Cerebellar nuclear complex (tissue), 1 donor: Measurements from ENCODE around the gene PCDHA6.
"Not testable (repeated sequence)": the region's sequence is repeated elsewhere in the genome, so short reads cannot be mapped to it uniquely, and the experiment has no call there.

Source experiments
- DNase-seq, 2 experiments: peaks; one replicate each; lab custom pipeline; 2025; lab: John Stamatoyannopoulos, UW

PCDHA6 gene

DNA sequence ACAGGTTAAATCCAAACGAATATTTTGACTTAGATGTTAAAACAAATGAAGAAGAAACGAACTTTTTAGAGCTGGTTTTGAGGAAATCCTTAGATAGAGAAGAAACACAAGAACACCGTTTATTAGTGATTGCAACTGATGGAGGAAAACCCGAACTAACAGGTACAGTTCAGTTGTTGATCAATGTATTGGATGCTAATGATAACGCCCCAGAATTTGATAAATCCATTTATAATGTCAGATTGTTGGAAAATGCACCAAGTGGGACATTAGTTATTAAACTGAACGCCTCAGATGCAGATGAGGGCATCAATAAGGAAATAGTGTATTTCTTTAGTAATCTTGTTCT, 5.5 kb upstream of the PCDHA6 start:
- DNase-seq = no peak

DNA sequence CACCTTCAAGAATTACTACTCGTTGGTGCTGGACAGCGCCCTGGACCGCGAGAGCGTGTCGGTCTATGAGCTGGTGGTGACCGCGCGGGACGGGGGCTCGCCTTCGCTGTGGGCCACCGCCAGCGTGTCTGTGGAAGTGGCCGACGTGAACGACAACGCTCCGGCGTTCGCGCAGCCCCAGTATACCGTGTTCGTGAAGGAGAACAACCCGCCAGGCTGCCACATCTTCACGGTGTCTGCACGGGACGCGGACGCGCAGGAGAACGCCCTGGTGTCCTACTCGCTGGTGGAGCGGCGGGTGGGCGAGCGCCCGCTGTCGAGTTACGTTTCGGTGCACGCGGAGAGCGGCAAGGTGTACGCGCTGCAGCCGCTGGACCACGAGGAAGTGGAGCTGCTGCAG, 4.8 kb upstream of the PCDHA6 start:
- DNase-seq = not testable (repeated sequence)

DNA sequence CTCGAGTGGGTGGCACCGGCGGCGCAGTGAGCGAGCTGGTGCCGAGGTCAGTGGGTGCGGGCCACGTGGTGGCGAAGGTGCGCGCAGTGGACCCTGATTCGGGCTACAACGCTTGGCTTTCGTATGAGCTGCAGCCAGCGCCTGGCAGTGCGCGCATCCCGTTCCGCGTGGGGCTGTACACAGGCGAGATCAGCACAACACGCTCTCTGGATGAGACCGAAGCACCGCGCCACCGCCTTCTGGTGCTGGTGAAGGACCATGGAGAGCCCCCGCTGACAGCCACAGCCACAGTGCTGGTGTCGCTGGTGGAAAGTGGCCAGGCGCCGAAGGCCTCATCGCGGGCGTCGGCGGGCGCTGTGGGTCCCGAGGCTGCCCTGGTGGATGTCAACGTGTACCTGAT, 4.3 kb upstream of the PCDHA6 start:
- DNase-seq = no peak

DNA sequence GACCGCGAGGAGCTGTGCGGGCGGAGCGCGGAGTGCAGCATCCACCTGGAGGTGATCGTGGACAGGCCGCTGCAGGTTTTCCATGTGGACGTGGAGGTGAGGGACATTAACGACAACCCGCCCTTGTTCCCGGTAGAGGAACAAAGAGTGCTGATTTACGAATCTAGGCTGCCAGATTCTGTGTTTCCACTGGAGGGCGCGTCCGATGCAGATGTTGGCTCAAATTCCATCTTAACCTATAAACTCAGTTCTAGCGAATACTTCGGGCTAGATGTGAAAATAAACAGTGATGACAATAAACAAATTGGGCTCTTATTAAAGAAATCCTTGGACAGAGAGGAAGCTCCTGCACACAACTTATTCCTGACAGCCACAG, 590 bp downstream of the PCDHA6 start:
- DNase-seq = no peak

DNA sequence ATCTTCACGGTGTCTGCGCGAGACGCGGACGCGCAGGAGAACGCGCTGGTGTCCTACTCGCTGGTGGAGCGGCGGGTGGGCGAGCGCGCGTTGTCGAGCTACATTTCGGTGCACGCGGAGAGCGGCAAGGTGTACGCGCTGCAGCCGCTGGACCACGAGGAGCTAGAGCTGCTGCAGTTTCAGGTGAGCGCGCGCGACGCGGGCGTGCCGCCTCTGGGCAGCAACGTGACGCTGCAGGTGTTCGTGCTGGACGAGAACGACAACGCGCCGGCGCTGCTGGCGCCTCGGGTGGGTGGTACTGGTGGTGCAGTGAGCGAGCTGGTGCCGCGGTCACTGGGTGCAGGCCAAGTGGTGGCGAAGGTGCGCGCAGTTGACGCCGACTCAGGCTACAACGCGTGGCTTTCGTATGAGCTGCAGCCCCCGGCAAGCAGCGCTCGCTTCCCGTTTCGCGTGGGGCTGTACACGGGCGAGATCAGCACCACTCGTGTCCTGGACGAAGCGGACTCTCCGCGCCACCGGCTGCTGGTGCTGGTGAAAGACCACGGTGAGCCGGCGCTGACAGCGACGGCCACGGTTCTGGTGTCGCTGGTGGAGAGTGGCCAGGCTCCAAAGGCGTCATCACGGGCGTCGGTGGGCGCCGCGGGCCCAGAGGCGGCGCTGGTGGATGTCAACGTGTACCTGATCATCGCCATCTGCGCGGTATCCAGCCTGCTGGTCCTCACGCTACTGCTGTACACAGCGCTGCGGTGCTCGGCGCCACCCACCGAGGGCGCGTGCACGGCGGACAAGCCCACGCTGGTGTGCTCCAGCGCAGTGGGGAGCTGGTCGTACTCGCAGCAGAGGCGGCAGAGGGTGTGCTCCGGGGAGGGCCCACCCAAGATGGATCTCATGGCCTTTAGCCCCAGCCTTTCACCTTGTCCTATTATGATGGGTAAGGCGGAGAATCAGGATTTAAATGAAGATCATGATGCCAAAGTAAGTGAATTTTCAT, 2.0 kb downstream of the PCDHA6 start:
- DNase-seq = not testable (repeated sequence)

DNA sequence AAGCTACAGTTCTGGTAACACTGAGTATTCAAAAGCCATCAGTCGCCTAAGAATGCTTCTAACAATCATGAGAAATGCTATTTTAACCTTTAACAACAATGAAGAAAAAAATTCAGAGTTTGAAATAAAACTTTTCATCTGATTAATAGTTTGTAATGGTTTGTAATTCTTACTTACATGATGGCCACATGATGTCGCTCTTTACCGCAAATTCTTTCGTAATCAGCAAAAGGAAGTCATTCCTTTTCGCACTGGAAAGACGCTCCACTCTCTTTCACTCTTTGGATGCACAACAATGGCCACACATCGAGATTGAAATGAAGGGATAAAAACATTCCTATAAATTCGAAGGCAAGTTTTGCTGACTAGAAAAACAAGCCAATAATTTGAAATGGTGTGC, 6.2 kb downstream of the PCDHA6 start, which contains the start of gene PCDHA7:
Gene PCDHA7, plus strand, starts transcription at position 277 of the 400 bp plus-strand sequence. Its CDS starts 115 bp downstream, at position 392.
- no peak for DNase-seq

DNA sequence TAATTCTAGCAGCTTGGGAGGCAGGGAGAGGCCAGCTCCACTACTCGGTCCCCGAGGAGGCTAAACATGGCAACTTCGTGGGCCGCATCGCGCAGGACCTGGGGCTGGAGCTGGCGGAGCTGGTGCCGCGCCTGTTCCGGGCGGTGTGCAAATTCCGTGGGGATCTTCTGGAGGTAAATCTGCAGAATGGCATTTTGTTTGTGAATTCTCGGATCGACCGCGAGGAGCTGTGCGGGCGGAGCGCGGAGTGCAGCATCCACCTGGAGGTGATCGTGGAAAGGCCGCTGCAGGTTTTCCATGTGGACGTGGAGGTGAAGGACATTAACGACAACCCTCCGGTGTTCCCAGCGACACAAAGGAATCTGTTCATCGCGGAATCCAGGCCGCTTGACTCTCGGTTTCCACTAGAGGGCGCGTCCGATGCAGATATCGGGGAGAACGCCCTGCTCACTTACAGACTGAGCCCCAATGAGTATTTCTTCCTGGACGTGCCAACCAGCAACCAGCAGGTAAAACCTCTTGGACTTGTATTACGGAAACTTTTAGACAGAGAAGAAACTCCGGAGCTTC, 6.8 kb downstream of the PCDHA6 start:
- not testable (repeated sequence) for DNase-seq

DNA sequence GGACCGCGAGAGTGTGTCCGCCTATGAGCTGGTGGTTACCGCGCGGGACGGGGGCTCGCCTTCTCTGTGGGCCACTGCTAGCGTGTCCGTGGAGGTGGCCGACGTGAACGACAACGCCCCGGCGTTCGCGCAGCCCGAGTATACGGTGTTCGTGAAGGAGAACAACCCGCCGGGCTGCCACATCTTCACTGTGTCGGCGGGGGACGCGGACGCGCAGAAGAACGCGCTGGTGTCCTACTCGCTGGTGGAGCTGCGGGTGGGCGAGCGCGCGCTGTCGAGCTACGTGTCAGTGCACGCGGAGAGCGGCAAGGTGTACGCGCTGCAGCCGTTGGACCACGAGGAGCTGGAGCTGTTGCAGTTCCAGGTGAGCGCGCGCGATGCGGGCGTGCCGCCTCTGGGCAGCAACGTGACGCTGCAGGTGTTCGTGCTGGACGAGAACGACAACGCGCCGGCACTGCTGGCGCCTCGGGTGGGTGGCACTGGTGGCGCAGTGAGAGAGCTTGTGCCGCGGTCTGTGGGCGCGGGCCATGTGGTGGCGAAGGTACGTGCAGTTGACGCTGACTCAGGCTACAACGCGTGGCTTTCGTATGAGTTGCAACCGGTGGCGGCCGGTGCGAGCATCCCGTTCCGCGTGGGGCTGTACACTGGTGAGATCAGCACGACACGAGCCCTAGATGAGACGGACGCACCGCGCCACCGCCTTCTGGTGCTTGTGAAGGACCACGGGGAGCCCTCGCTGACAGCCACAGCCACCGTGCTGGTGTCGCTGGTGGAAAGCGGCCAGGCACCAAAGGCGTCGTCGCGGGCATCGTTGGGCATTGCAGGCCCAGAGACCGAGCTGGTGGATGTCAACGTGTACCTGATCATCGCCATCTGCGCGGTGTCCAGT, 8.1 kb downstream of the PCDHA6 start:
- no peak for DNase-seq

DNA sequence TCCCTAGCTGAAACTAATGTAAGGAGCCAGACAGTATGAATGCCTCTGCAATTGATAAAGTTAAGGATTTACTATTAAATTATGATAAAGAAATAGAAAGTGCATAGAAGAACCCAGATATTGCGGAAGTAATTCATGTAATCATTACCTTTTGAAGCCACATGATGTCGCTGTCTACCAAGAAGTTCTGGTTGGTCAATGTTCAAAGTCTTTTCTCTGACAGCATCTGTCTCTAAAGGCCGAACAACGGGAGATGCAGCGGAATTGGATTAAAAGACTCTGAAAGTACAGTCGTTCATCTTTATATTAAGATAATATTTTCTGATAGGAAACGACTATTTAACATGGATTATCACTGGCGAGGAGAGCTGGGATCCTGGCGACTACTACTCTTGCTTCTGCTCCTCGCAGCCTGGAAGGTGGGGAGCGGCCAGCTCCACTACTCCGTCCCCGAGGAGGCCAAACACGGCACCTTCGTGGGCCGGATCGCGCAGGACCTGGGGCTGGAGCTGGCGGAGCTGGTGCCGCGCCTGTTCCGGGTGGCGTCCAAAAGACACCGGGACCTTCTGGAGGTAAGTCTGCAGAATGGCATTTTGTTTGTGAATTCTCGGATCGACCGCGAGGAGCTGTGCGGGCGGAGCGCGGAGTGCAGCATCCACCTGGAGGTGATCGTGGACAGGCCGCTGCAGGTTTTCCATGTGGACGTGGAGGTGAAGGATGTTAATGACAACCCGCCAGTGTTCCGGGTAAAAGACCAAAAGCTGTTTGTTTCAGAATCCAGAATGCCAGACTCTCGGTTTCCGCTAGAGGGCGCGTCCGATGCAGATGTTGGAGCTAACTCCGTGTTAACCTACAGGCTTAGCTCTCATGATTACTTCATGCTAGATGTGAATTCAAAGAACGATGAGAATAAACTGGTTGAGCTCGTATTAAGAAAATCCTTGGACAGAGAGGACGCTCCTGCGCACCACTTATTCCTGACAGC, 13.5 kb downstream of the PCDHA6 start, which contains the start of gene PCDHA8:
Gene PCDHA8, plus strand, starts transcription at position 210 of the 985 bp plus-strand sequence. Its CDS starts 135 bp downstream, at position 345.
- DNase-seq = no peak

DNA sequence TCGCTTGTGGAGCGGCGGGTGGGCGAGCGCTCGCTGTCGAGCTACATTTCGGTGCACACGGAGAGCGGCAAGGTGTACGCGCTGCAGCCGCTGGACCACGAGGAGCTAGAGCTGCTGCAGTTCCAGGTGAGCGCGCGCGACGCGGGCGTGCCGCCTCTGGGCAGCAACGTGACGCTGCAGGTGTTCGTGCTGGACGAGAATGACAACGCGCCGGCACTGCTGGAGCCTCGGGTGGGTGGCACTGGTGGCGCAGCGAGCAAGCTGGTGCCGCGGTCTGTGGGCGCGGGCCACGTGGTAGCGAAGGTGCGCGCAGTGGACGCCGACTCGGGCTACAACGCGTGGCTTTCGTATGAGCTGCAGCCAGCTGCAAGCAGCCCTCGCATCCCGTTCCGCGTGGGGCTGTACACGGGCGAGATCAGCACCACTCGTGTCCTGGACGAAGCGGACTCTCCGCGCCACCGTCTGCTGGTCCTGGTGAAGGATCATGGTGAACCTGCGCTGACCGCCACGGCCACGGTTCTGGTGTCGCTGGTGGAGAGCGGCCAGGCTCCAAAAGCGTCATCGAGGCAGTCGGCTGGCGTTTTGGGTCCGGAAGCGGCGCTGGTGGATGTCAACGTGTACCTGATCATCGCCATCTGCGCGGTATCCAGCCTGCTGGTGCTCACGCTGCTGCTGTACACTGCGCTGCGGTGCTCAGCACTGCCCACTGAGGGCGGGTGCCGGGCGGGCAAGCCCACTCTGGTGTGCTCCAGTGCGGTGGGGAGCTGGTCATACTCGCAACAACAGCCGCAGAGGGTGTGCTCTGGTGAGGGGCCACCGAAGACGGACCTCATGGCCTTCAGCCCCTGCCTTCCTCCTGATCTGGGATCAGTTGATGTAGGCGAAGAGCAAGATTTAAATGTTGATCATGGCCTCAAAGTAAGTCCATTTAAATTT, 15.3 kb downstream of the PCDHA6 start:
- no peak for DNase-seq

DNA sequence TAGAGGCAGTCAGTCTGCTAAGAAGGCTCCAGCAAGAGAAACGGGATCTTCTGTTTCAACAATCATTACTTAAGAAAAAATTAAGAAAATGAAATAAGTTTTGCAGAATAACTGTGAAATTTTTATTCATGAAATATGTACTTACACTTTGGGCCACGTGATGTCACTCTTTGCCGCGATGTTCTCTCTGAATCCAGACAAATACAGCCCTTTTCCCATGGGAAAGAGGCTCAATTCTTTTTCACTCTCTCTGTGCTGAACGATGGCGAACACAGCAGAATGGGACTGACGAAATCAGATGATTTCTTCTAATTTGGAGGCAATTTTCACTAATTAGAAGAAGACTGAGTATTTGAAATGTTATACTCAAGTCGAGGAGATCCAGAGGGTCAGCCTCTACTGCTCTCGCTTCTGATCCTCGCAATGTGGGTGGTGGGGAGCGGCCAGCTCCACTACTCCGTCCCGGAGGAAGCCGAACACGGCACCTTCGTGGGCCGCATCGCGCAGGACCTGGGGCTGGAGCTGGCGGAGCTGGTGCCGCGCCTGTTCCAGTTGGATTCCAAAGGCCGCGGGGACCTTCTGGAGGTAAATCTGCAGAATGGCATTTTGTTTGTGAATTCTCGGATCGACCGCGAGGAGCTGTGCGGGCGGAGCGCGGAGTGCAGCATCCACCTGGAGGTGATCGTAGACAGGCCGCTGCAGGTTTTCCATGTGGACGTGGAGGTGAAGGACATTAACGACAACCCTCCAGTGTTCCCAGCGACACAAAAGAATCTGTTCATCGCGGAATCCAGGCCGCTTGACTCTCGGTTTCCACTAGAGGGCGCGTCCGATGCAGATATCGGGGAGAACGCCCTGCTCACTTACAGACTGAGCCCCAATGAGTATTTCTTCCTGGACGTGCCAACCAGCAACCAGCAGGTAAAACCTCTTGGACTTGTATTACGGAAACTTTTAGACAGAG, 20.7 kb downstream of the PCDHA6 start, which contains the start of gene PCDHA9:
Gene PCDHA9, plus strand, starts transcription at position 244 of the 964 bp plus-strand sequence. Its CDS starts 114 bp downstream, at position 358.
- not testable (repeated sequence) for DNase-seq

DNA sequence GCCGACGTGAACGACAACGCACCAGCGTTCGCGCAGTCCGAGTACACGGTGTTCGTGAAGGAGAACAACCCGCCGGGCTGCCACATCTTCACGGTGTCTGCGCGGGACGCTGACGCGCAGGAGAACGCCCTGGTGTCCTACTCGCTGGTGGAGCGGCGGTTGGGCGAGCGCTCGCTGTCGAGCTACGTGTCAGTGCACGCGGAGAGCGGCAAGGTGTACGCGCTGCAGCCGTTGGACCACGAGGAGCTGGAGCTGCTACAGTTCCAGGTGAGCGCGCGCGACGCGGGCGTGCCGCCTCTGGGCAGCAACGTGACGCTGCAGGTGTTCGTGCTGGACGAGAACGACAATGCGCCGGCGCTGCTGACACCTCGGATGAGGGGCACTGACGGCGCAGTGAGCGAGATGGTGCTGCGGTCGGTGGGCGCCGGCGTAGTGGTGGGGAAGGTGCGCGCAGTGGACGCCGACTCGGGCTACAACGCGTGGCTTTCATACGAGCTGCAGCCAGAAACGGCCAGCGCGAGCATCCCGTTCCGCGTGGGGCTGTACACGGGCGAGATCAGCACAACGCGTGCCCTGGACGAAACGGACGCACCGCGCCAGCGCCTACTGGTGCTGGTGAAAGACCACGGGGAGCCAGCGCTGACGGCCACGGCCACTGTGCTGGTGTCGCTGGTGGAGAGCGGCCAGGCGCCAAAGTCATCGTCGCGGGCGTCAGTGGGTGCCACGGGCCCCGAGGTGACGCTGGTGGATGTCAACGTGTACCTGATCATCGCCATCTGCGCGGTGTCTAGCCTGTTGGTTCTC, 22.3 kb downstream of the PCDHA6 start:
- DNase-seq = not testable (repeated sequence)

DNA sequence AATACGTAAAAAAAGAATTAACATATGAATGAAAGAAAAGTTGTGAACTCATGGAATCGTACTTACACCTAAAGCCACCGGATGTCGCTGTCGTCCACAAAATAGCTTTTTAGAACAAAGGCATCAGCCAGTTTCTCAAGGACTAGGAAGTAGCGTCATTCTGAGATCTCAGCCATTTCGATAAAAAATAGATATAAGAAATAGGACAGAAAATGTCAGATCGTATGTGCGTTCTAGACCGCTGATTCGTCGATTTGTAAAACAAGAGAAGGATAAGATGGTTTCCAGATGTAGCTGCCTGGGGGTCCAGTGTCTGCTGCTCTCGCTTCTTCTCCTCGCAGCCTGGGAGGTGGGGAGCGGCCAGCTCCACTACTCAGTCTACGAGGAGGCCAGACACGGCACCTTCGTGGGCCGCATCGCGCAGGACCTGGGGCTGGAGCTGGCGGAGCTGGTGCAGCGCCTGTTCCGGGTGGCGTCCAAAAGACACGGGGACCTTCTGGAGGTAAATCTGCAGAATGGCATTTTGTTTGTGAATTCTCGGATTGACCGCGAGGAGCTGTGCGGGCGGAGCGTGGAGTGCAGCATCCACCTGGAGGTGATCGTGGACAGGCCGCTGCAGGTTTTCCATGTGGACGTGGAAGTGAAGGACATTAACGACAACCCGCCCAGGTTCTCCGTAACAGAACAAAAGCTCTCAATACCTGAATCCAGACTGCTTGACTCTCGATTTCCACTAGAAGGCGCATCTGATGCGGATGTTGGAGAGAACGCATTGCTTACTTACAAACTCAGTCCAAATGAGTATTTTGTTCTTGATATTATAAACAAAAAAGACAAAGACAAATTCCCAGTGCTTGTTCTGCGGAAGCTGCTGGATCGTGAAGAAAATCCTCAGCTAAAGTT, 28.3 kb downstream of the PCDHA6 start, which contains the start of gene PCDHA10:
Gene PCDHA10, plus strand, starts transcription at position 126 of the 903 bp plus-strand sequence. Its CDS starts 152 bp downstream, at position 278.
- DNase-seq = no peak

DNA sequence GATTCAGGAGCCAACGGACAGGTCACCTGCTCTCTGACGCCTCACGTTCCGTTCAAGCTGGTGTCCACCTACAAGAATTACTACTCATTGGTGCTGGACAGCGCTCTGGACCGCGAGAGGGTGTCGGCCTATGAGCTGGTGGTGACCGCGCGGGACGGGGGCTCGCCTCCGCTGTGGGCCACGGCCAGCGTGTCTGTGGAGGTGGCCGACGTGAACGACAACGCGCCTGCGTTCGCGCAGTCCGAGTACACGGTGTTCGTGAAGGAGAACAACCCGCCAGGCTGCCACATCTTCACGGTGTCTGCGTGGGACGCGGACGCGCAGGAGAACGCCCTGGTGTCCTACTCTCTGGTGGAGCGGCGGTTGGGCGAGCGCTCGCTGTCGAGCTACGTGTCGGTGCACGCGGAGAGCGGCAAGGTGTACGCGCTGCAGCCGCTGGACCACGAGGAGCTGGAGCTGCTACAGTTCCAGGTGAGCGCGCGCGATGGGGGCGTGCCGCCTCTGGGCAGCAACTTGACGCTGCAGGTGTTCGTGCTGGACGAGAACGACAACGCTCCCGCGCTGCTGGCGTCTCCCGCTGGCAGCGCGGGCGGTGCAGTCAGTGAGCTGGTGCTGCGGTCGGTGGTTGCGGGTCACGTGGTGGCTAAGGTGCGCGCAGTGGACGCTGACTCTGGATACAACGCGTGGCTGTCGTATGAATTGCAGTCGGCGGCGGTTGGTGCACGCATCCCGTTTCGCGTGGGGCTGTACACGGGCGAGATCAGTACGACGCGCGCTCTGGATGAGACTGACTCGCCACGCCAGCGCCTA, 29.6 kb downstream of the PCDHA6 start:
- no peak for DNase-seq

DNA sequence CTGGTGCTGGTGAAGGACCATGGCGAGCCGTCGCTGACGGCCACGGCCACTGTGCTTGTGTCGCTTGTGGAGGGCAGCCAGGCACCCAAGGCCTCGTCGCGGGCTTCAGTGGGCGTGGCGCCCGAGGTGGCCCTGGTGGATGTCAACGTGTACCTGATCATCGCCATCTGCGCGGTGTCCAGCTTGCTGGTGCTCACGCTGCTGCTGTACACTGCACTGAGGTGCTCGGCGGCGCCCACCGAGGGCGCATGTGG, 30.2 kb downstream of the PCDHA6 start:
- no peak for DNase-seq
